ENCODE results near the gene SEC31A.
A peak's percentile ranks its signal among the peaks of the same experiment; 100 is the strongest.
"Not testable (repeated sequence)": the region's sequence is repeated elsewhere in the genome, so short reads cannot be mapped to it uniquely, and the experiment has no call there.

SEC31A gene

GRCh38 chr4:82890901-82891706, at the start of gene SEC31A:
Gene SEC31A, minus strand, starts transcription at chr4:82891153. Its CDS starts 9,217 bp downstream, at chr4:82881936.
- DNase-seq (ENCODE audit: low read depth in 3 of 3) = peak; percentile 93 to 97 (median 94)

GRCh38 chr4:82939414-82939813, 48.5 kb upstream of the SEC31A start:
- no peak for DNase-seq (ENCODE audit: low read depth in 3 of 3)

- DNase-seq (ENCODE audit: low read depth in 3 of 3) = no peak
Observed at GRCh38 chr4:82934441-82934840, 43.5 kb upstream of the SEC31A start.

GRCh38 chr4:82930848-82931755, 40.1 kb upstream of the SEC31A start:
- DNase-seq (ENCODE audit: low read depth in 3 of 3) = no peak

GRCh38 chr4:82921795-82922194, 30.8 kb upstream of the SEC31A start:
- no peak for DNase-seq (ENCODE audit: low read depth in 3 of 3)

- DNase-seq (ENCODE audit: low read depth in 3 of 3) = no peak
Observed at GRCh38 chr4:82919386-82919785, 28.4 kb upstream of the SEC31A start.

- no peak for DNase-seq (ENCODE audit: low read depth in 3 of 3)
Observed at GRCh38 chr4:82918091-82918490, 27.1 kb upstream of the SEC31A start.

GRCh38 chr4:82913968-82914367, 23.0 kb upstream of the SEC31A start:
- DNase-seq (ENCODE audit: low read depth in 3 of 3) = not testable (repeated sequence)

GRCh38 chr4:82913305-82913704, 22.4 kb upstream of the SEC31A start:
- DNase-seq (ENCODE audit: low read depth in 3 of 3) = no peak

GRCh38 chr4:82909326-82909725, 18.4 kb upstream of the SEC31A start:
- DNase-seq (ENCODE audit: low read depth in 3 of 3) = no peak

GRCh38 chr4:82906469-82906868, 15.5 kb upstream of the SEC31A start:
- no peak for DNase-seq (ENCODE audit: low read depth in 3 of 3)

GRCh38 chr4:82905205-82905604, 14.3 kb upstream of the SEC31A start:
- DNase-seq (ENCODE audit: low read depth in 3 of 3) = peak in 2 of 3 experiments; percentile 22 to 35

- no peak for DNase-seq (ENCODE audit: low read depth in 3 of 3)
Observed at GRCh38 chr4:82903737-82904136, 12.8 kb upstream of the SEC31A start.

- DNase-seq (ENCODE audit: low read depth in 3 of 3) = no peak
Observed at GRCh38 chr4:82901183-82901718, 10.3 kb upstream of the SEC31A start.

GRCh38 chr4:82900411-82901182, 9.6 kb upstream of the SEC31A start, which contains the start of gene THAP9:
Gene THAP9, plus strand, starts transcription at chr4:82900735. Its CDS starts 68 bp downstream, at chr4:82900803.
- peak; percentile 92 to 97 (median 97) for DNase-seq (ENCODE audit: low read depth in 3 of 3)

- DNase-seq (ENCODE audit: low read depth in 3 of 3) = no peak
Observed at GRCh38 chr4:82900066-82900410, 9.1 kb upstream of the SEC31A start.

GRCh38 chr4:82899374-82900065, 8.6 kb upstream of the SEC31A start:
- no peak for DNase-seq (ENCODE audit: low read depth in 3 of 3)

- DNase-seq (ENCODE audit: low read depth in 3 of 3) = no peak
Observed at GRCh38 chr4:82898322-82899243, 7.6 kb upstream of the SEC31A start.

- DNase-seq (ENCODE audit: low read depth in 3 of 3) = no peak
Observed at GRCh38 chr4:82896755-82897154, 5.8 kb upstream of the SEC31A start.

GRCh38 chr4:82893942-82894341, 3.0 kb upstream of the SEC31A start:
- DNase-seq (ENCODE audit: low read depth in 3 of 3) = no peak

Measured in stimulated activated CD4-positive, alpha-beta T cell treated with anti-CD3 and anti-CD28 coated beads, TNF-alpha, amount 100 ng/mL, for 24 hours (primary cell).